WTC11 (cell line): ENCODE measurements around the gene TMEM63B.

Source experiments
- E2F5 ChIP-seq: sonication (generic); formaldehyde crosslinking; IDR thresholded peaks from 2 replicates; pipeline ENCODE4 v1.8.1; 2022; ENCODE audit warnings: mild to moderate bottlenecking, moderate library complexity, missing genetic modification reagents
- ETV6 ChIP-seq: sonication (generic); formaldehyde crosslinking; IDR thresholded peaks from 2 replicates; pipeline ENCODE4 v1.8.1; 2022; ENCODE audit warnings: mild to moderate bottlenecking, missing genetic modification reagents
- HMGXB4 ChIP-seq: sonication (generic); formaldehyde crosslinking; IDR thresholded peaks from 2 replicates; pipeline ENCODE4 v1.8.1; 2023; ENCODE audit warnings: mild to moderate bottlenecking, moderate library complexity, missing genetic modification reagents
- IRF1 ChIP-seq: sonication (generic); formaldehyde crosslinking; IDR thresholded peaks from 2 replicates; pipeline ENCODE4 v1.8.0; 2023; ENCODE audit warnings: missing genetic modification reagents
- JUN ChIP-seq: sonication (generic); formaldehyde crosslinking; IDR thresholded peaks from 2 replicates; pipeline ENCODE4 v1.8.0; 2023; ENCODE audit warnings: mild to moderate bottlenecking, missing genetic modification reagents
- MYBL2 ChIP-seq: sonication (generic); formaldehyde crosslinking; IDR thresholded peaks from 2 replicates; pipeline ENCODE4 v1.8.1; 2023; ENCODE audit warnings: mild to moderate bottlenecking, moderate library complexity, missing genetic modification reagents
- NFE2L1 ChIP-seq: sonication (generic); formaldehyde crosslinking; IDR thresholded peaks from 2 replicates; pipeline ENCODE4 v1.8.1; 2023; ENCODE audit warnings: missing genetic modification reagents
- NR2C2 ChIP-seq: sonication (generic); formaldehyde crosslinking; IDR thresholded peaks from 2 replicates; pipeline ENCODE4 v1.8.0; 2022; ENCODE audit warnings: mild to moderate bottlenecking, missing genetic modification reagents
- NR3C1 ChIP-seq: sonication (generic); formaldehyde crosslinking; conservative IDR thresholded peaks from 2 replicates; pipeline ENCODE4 v1.8.1; 2023; ENCODE audit warnings: low read depth, mild to moderate bottlenecking, missing genetic modification reagents
- ZBTB21 ChIP-seq: sonication (generic); formaldehyde crosslinking; IDR thresholded peaks from 2 replicates; pipeline ENCODE4 v1.8.1; 2023; ENCODE audit warnings: mild to moderate bottlenecking, missing genetic modification reagents, borderline replicate concordance
- TF ChIP-seq, protein P1 (sequence below): fragments of 200-600 bp; IDR thresholded peaks from 2 replicates; pipeline ENCODE4 v1.8.0; 2022; ENCODE audit warnings: antibody characterized with exemption
- TF ChIP-seq, protein P2 (sequence below): sonication (generic); formaldehyde crosslinking; IDR thresholded peaks from 2 replicates; pipeline ENCODE4 v1.8.1; 2022; ENCODE audit warnings: missing genetic modification reagents, borderline replicate concordance
- TF ChIP-seq, protein P3 (sequence below): sonication (generic); formaldehyde crosslinking; IDR thresholded peaks from 2 replicates; pipeline ENCODE4 v1.8.1; 2023; ENCODE audit warnings: mild to moderate bottlenecking, missing genetic modification reagents, moderate library complexity
- TF ChIP-seq, protein P4 (sequence below): sonication (generic); formaldehyde crosslinking; IDR thresholded peaks from 2 replicates; pipeline ENCODE4 v1.8.0; 2022; ENCODE audit warnings: mild to moderate bottlenecking, missing genetic modification reagents

- no peak for TF ChIP-seq NR3C1
- TF ChIP-seq MYBL2 (CRISPR knock-in tag), result no peak
- no peak for TF ChIP-seq IRF1 (CRISPR knock-in tag)
- no peak for TF ChIP-seq E2F5 (CRISPR knock-in tag)
- TF ChIP-seq, protein P1, sequence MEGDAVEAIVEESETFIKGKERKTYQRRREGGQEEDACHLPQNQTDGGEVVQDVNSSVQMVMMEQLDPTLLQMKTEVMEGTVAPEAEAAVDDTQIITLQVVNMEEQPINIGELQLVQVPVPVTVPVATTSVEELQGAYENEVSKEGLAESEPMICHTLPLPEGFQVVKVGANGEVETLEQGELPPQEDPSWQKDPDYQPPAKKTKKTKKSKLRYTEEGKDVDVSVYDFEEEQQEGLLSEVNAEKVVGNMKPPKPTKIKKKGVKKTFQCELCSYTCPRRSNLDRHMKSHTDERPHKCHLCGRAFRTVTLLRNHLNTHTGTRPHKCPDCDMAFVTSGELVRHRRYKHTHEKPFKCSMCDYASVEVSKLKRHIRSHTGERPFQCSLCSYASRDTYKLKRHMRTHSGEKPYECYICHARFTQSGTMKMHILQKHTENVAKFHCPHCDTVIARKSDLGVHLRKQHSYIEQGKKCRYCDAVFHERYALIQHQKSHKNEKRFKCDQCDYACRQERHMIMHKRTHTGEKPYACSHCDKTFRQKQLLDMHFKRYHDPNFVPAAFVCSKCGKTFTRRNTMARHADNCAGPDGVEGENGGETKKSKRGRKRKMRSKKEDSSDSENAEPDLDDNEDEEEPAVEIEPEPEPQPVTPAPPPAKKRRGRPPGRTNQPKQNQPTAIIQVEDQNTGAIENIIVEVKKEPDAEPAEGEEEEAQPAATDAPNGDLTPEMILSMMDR, result no peak
- TF ChIP-seq, protein P2, sequence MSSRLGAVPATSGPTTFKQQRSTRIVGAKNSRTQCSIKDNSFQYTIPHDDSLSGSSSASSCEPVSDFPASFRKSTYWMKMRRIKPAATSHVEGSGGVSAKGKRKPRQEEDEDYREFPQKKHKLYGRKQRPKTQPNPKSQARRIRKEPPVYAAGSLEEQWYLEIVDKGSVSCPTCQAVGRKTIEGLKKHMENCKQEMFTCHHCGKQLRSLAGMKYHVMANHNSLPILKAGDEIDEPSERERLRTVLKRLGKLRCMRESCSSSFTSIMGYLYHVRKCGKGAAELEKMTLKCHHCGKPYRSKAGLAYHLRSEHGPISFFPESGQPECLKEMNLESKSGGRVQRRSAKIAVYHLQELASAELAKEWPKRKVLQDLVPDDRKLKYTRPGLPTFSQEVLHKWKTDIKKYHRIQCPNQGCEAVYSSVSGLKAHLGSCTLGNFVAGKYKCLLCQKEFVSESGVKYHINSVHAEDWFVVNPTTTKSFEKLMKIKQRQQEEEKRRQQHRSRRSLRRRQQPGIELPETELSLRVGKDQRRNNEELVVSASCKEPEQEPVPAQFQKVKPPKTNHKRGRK (CRISPR knock-in tag), result no peak
- TF ChIP-seq NR2C2 (CRISPR knock-in tag), result no peak
- no peak for TF ChIP-seq JUN (CRISPR knock-in tag)
- TF ChIP-seq ZBTB21 (CRISPR knock-in tag), result no peak
- no peak for TF ChIP-seq NFE2L1
- TF ChIP-seq, protein P3, sequence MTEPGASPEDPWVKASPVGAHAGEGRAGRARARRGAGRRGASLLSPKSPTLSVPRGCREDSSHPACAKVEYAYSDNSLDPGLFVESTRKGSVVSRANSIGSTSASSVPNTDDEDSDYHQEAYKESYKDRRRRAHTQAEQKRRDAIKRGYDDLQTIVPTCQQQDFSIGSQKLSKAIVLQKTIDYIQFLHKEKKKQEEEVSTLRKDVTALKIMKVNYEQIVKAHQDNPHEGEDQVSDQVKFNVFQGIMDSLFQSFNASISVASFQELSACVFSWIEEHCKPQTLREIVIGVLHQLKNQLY (CRISPR knock-in tag), result no peak
- no peak for TF ChIP-seq ETV6 (CRISPR knock-in tag)
- TF ChIP-seq HMGXB4 (CRISPR knock-in tag), result no peak
- TF ChIP-seq, protein P4, sequence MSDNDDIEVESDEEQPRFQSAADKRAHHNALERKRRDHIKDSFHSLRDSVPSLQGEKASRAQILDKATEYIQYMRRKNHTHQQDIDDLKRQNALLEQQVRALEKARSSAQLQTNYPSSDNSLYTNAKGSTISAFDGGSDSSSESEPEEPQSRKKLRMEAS, result no peak
These were observed 56.4 kb downstream of the TMEM63B start for GRCh38 chr6:44183783-44184182.
